NCI-H2029 treated with DMSO at 0.1 percent for 48 hours (cell line): ENCODE measurements around the gene APCDD1L.

ENCODE experiments used
- DNase-seq: peaks from one replicate; lab custom pipeline; 2025; lab: John Stamatoyannopoulos, UW

The APCDD1L gene

GRCh38 chr20:58485393-58485792 lies 29.8 kb downstream of the APCDD1L start:
- no peak for DNase-seq

GRCh38 chr20:58483470-58483869 lies 31.7 kb downstream of the APCDD1L start:
- DNase-seq = no peak

- DNase-seq = no peak
These were observed 32.1 kb downstream of the APCDD1L start for GRCh38 chr20:58483051-58483450.

- no peak for DNase-seq
These were observed 32.8 kb downstream of the APCDD1L start for GRCh38 chr20:58482416-58482815.

GRCh38 chr20:58481481-58482021 lies 33.6 kb downstream of the APCDD1L start:
- no peak for DNase-seq

GRCh38 chr20:58480551-58481336 lies 34.5 kb downstream of the APCDD1L start:
- no peak for DNase-seq

- no peak for DNase-seq
These were observed 35.3 kb downstream of the APCDD1L start for GRCh38 chr20:58479726-58480440.

- DNase-seq = no peak
These were observed 36.9 kb downstream of the APCDD1L start for GRCh38 chr20:58478141-58478805.

- DNase-seq = no peak
These were observed 39.7 kb downstream of the APCDD1L start for GRCh38 chr20:58475466-58475865.

- DNase-seq = no peak
These were observed 41.5 kb downstream of the APCDD1L start for GRCh38 chr20:58473453-58474425.

GRCh38 chr20:58472273-58473018 lies 42.8 kb downstream of the APCDD1L start:
- no peak for DNase-seq

GRCh38 chr20:58471193-58472164 lies 43.7 kb downstream of the APCDD1L start:
- no peak for DNase-seq

GRCh38 chr20:58470336-58471192 lies 44.6 kb downstream of the APCDD1L start:
- no peak for DNase-seq

- DNase-seq = no peak
These were observed 45.6 kb downstream of the APCDD1L start for GRCh38 chr20:58469616-58470015.

GRCh38 chr20:58467572-58468527 lies 47.3 kb downstream of the APCDD1L start:
- DNase-seq = no peak

- DNase-seq = no peak
These were observed 48.2 kb downstream of the APCDD1L start for GRCh38 chr20:58466729-58467571.
